ENCODE data around the gene NAV3. TPM values are rescaled to one million over a fixed set of nuclear protein-coding genes. Genes with fewer than 3 reads are reported as not detected.

NAV3 gene
- total RNA-seq, 1 experiment from 2014 or later: 3.0 TPM

DNA sequence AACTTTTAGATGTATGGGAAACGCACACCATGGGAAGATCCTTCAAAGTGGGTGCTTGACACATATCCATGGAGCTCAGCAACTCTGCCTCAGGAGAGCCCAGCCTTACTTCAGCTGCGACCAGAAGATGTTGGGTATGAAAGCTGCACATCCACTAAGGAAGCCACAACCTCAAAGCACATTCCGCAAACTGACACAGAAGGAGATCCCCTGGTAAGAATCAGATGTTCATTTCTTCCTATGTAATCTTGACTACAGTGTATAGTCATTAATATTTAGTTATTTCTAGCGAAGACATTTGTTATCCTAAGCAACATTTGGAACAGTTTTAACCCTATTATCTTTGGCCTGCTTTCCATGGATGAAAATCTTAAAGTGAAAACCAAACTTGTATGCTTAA, 374.2 kb downstream of the NAV3 start:
- Histone ChIP-seq H2BK12ac (ENCODE audit: insufficient read length, low read depth, low read length) (no peak overlapping the region), H3K18ac (ENCODE audit: insufficient read length, low read depth, low read length) (no peak overlapping the region), H3K79me1 (ENCODE audit: insufficient read depth, low read depth, low read length, poor library complexity, severe bottlenecking) (no peaks in the 10 kb centered on the region), H3K4me1 (ENCODE audit: insufficient read depth, low read length) (no peaks in the 10 kb centered on the region), H4K20me1 (ENCODE audit: control insufficient read depth, insufficient read depth, insufficient read length) (no peaks in the 10 kb centered on the region), H2AK5ac (ENCODE audit: insufficient read length, low read length) (no peak overlapping the region), H3K27me3 (ENCODE audit: insufficient read depth, low read length) (no peaks in the 10 kb centered on the region), H4K8ac (replicated peaks; ENCODE audit: insufficient read length, low read depth, low read length) (no peak overlapping the region), H3K14ac (ENCODE audit: insufficient read depth, low read length) (no peak overlapping the region), H2BK15ac (ENCODE audit: low read depth, low read length) (no peak overlapping the region), H4K5ac (ENCODE audit: insufficient read length, low read depth, low read length) (no peak overlapping the region), H2AFZ (ENCODE audit: low read length) (no peak overlapping the region), H3K79me2 (ENCODE audit: insufficient read depth, low read length) (no peaks in the 10 kb centered on the region), H3K4ac (ENCODE audit: low read depth, low read length) (no peak overlapping the region), H3T11ph (ENCODE audit: low read length) (no peak overlapping the region), H3K23me2 (ENCODE audit: insufficient read length, low read depth, low read length, poor library complexity, severe bottlenecking) (no peaks in the 10 kb centered on the region), H3K4me2 (ENCODE audit: insufficient read depth, insufficient read length, low read length) (no peak overlapping the region), H4K91ac (ENCODE audit: insufficient read length, low read depth, low read length) (no peak overlapping the region), H3K23ac (ENCODE audit: insufficient read length, low read depth, low read length) (no peak overlapping the region), H3K27ac (ENCODE audit: insufficient read length, low read depth, low read length) (no peak overlapping the region), H3K56ac (ENCODE audit: insufficient read length, low read depth, low read length) (no peak overlapping the region), H3K9ac (ENCODE audit: extremely low read depth, insufficient read length, low read length) (no peak overlapping the region), H2BK20ac (ENCODE audit: low read depth, low read length, poor library complexity, severe bottlenecking) (no peak overlapping the region), H2BK5ac (ENCODE audit: insufficient read length, low read length) (no peak overlapping the region), H3K9me3 (ENCODE audit: control insufficient read depth, low read depth, low read length) (no peaks in the 10 kb centered on the region), H2BK120ac (ENCODE audit: low read depth, low read length, poor library complexity, severe bottlenecking) (no peak overlapping the region)
- no CpG with 5 or more reads among the region's 4 CpGs for WGBS (ENCODE audit: extremely low coverage, insufficient read length, low lambda C conversion rate)
- Mint-ChIP-seq H3K4me1 (peaks cover 6 to 9% of the 10 kb centered on the region in 2 experiments), H3K27me3 (ENCODE audit: low read depth) (no peaks in the 10 kb centered on the region), H3K27ac (no peak overlapping the region), H3K9me3 (no peaks in the 10 kb centered on the region), H3K36me3 (ENCODE audit: insufficient read depth in 1 of 3, low read depth in 3 of 3) (no peaks in the 10 kb centered on the region), H3K4me3 (no peak overlapping the region)
- DNase-seq: no peak
- TF ChIP-seq CTCF (conservative IDR thresholded peaks at IDR 0.05): no peak
